WTC11 (cell line): ENCODE results near the gene CARD11.

Experiments
- CREM ChIP-seq: sonication (generic); formaldehyde crosslinking; IDR thresholded peaks from 2 replicates; pipeline ENCODE4 v1.8.1; 2022; ENCODE audit warnings: mild to moderate bottlenecking, missing genetic modification reagents, moderate library complexity
- ESRRA ChIP-seq: sonication (generic); formaldehyde crosslinking; IDR thresholded peaks from 2 replicates; pipeline ENCODE4 v1.8.1; 2022; ENCODE audit warnings: mild to moderate bottlenecking, missing genetic modification reagents, borderline replicate concordance
- NR1H2 ChIP-seq: sonication (generic); formaldehyde crosslinking; IDR thresholded peaks from 2 replicates; pipeline ENCODE4 v1.9.0; 2021; ENCODE audit warnings: mild to moderate bottlenecking, moderate library complexity, missing genetic modification reagents
- NR3C1 ChIP-seq: sonication (generic); formaldehyde crosslinking; conservative IDR thresholded peaks from 2 replicates; pipeline ENCODE4 v1.8.1; 2023; ENCODE audit warnings: low read depth, mild to moderate bottlenecking, missing genetic modification reagents
- PRDM15 ChIP-seq: sonication (generic); formaldehyde crosslinking; IDR thresholded peaks from 2 replicates; pipeline ENCODE4 v1.8.0; 2022; ENCODE audit warnings: missing genetic modification reagents
- RELA ChIP-seq: sonication (generic); formaldehyde crosslinking; IDR thresholded peaks from 2 replicates; pipeline ENCODE4 v1.8.1; 2022; ENCODE audit warnings: missing genetic modification reagents, mild to moderate bottlenecking, borderline replicate concordance
- SP1 ChIP-seq: sonication (generic); formaldehyde crosslinking; conservative IDR thresholded peaks from 2 replicates; pipeline ENCODE4 v1.8.1; 2022; ENCODE audit warnings: missing genetic modification reagents
- TEAD4 ChIP-seq: sonication (generic); formaldehyde crosslinking; IDR thresholded peaks from 2 replicates; pipeline ENCODE4 v1.8.0; 2022; ENCODE audit warnings: mild to moderate bottlenecking, missing genetic modification reagents
- ZNF263 ChIP-seq: sonication (generic); formaldehyde crosslinking; IDR thresholded peaks from 2 replicates; pipeline ENCODE4 v1.8.1; 2022; ENCODE audit warnings: low read depth, mild to moderate bottlenecking, moderate library complexity, missing genetic modification reagents
- TF ChIP-seq, protein P1 (sequence below): fragments of 250-450 bp; sonication (Bioruptor Pico); conservative IDR thresholded peaks from 2 replicates; pipeline ENCODE4 v1.9.0; 2021; ENCODE audit warnings: mild to moderate bottlenecking
- TF ChIP-seq, protein P2 (sequence below): fragments of 200-600 bp; IDR thresholded peaks from 2 replicates; pipeline ENCODE4 v1.8.0; 2022; ENCODE audit warnings: antibody characterized with exemption
- TF ChIP-seq, protein P3 (sequence below): sonication (generic); formaldehyde crosslinking; IDR thresholded peaks from 2 replicates; pipeline ENCODE4 v1.8.1; 2022; ENCODE audit warnings: low read depth, missing genetic modification reagents, borderline replicate concordance

GRCh38 chr7:2922866-2923265, 120.8 kb downstream of the CARD11 start:
- TF ChIP-seq PRDM15 (no peak), CREM (CRISPR knock-in tag) (no peak), TEAD4 (CRISPR knock-in tag) (no peak), RELA (CRISPR knock-in tag) (no peak), NR3C1 (no peak), SP1 (CRISPR knock-in tag) (no peak), ZNF263 (no peak), ESRRA (CRISPR knock-in tag) (no peak), NR1H2 (CRISPR knock-in tag) (no peak)
- TF ChIP-seq, protein P1, sequence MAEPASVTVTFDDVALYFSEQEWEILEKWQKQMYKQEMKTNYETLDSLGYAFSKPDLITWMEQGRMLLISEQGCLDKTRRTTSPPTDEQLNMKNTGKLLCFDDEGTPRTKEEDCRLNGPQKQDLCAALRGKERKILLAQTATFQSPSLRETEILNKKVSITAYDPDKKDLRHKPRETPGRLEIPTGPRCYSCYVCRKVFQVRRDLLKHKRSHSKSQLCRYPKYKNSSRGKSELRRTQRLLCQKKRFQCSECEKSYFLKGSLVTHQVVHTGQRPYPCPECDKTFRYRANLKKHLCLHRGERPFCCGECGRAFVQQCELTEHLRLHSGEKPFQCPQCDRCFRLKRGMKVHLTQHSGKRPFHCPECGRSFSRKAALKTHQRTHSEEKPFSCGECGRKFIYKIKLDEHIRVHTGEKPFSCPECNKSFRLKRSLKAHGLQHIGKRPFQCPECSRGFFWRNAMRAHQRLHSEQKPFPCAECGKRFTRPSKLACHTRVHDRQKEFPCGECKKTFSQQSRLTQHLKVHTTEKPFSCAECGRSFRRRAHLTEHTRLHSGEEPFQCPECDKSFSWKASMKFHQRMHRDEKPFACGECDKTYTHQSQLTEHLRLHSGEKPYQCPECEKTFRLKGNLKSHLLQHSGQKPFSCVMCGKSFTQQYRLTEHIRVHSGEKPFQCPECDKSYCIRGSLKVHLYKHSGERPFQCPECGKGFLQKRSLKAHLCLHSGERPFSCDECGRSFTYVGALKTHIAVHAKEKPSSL (CRISPR knock-in tag) = no peak
- TF ChIP-seq, protein P2, sequence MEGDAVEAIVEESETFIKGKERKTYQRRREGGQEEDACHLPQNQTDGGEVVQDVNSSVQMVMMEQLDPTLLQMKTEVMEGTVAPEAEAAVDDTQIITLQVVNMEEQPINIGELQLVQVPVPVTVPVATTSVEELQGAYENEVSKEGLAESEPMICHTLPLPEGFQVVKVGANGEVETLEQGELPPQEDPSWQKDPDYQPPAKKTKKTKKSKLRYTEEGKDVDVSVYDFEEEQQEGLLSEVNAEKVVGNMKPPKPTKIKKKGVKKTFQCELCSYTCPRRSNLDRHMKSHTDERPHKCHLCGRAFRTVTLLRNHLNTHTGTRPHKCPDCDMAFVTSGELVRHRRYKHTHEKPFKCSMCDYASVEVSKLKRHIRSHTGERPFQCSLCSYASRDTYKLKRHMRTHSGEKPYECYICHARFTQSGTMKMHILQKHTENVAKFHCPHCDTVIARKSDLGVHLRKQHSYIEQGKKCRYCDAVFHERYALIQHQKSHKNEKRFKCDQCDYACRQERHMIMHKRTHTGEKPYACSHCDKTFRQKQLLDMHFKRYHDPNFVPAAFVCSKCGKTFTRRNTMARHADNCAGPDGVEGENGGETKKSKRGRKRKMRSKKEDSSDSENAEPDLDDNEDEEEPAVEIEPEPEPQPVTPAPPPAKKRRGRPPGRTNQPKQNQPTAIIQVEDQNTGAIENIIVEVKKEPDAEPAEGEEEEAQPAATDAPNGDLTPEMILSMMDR = no peak
- TF ChIP-seq, protein P3, sequence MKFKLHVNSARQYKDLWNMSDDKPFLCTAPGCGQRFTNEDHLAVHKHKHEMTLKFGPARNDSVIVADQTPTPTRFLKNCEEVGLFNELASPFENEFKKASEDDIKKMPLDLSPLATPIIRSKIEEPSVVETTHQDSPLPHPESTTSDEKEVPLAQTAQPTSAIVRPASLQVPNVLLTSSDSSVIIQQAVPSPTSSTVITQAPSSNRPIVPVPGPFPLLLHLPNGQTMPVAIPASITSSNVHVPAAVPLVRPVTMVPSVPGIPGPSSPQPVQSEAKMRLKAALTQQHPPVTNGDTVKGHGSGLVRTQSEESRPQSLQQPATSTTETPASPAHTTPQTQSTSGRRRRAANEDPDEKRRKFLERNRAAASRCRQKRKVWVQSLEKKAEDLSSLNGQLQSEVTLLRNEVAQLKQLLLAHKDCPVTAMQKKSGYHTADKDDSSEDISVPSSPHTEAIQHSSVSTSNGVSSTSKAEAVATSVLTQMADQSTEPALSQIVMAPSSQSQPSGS = no peak
